Glomerular endothelial cell (primary cell): ENCODE results near the gene EID2B. TPM values are rescaled to one million over a fixed set of nuclear protein-coding genes. Genes with fewer than 3 reads are reported as not detected.
A peak's percentile ranks its signal among the peaks of the same experiment; 100 is the strongest.

Experiments used
- DNase-seq: peaks from one replicate; pipeline ENCODE4 v3.0.0-alpha.2; 2011; ENCODE audit warnings: low read depth, low spot score; ENCODE audit errors: extremely low read depth
- total RNA-seq: library from RNA; depleted of rRNA; stranded (reverse); fragments of >200 nt; gene quantifications from 2 replicates; pipeline ENCODE4 v1.2.3, GENCODE V29; 2015

Gene EID2B
- 1.5 and 4.1 TPM in 2 replicates for total RNA-seq

GRCh38 chr19:39532233-39533002, at the start of gene EID2B:
EID2B (minus strand) TSS chr19:39532852; CDS start chr19:39532802, 50 bp downstream.
- DNase-seq: peak; percentile 81

- no peak for DNase-seq
Observed at GRCh38 chr19:39582442-39582841, 49.8 kb upstream of the EID2B start.

GRCh38 chr19:39568604-39569003, 36.0 kb upstream of the EID2B start:
- no peak for DNase-seq

- DNase-seq: no peak
Observed at GRCh38 chr19:39566064-39566463, 33.4 kb upstream of the EID2B start.

- no peak for DNase-seq
Observed at GRCh38 chr19:39563408-39563807, 30.8 kb upstream of the EID2B start.

GRCh38 chr19:39558624-39559117, 26.0 kb upstream of the EID2B start:
- DNase-seq: no peak

GRCh38 chr19:39557811-39558623, 25.4 kb upstream of the EID2B start:
- DNase-seq: no peak

- no peak for DNase-seq
Observed at GRCh38 chr19:39555883-39556282, 23.2 kb upstream of the EID2B start.

- DNase-seq: no peak
Observed at GRCh38 chr19:39554701-39555311, 22.2 kb upstream of the EID2B start.

- no peak for DNase-seq
Observed at GRCh38 chr19:39553082-39553652, 20.5 kb upstream of the EID2B start.

GRCh38 chr19:39550197-39550596, 17.5 kb upstream of the EID2B start:
- no peak for DNase-seq

GRCh38 chr19:39546599-39546998, 13.9 kb upstream of the EID2B start:
- no peak for DNase-seq

GRCh38 chr19:39544911-39545310, 12.3 kb upstream of the EID2B start:
- no peak for DNase-seq

- no peak for DNase-seq
Observed at GRCh38 chr19:39544226-39544903, 11.7 kb upstream of the EID2B start.

GRCh38 chr19:39543477-39543857, 10.8 kb upstream of the EID2B start:
- DNase-seq: no peak

GRCh38 chr19:39542206-39542605, 9.6 kb upstream of the EID2B start:
- DNase-seq: no peak

GRCh38 chr19:39540333-39540673, 7.7 kb upstream of the EID2B start:
- no peak for DNase-seq

GRCh38 chr19:39539518-39540332, 7.1 kb upstream of the EID2B start, which contains the start of gene EID2:
EID2 (minus strand) TSS chr19:39540161; CDS start chr19:39540079, 82 bp downstream.
- no peak for DNase-seq

- DNase-seq: no peak
Observed at GRCh38 chr19:39539165-39539517, 6.5 kb upstream of the EID2B start.

GRCh38 chr19:39533791-39534190, 1.1 kb upstream of the EID2B start:
- DNase-seq: no peak
